Measurements from ENCODE around the gene GLB1L2. TPM values are rescaled to one million over a fixed set of nuclear protein-coding genes. Genes with fewer than 3 reads are reported as not detected.

The GLB1L2 gene
- total and polyA plus RNA-seq, 12 donors = 0.11 to 0.72 (median 0.30) TPM

GRCh38 chr11:134425413-134425812, 93.6 kb downstream of the GLB1L2 start:
- H3K27me3 ChIP-seq = peaks cover 0 to 66% (median 49%) of the 10 kb centered on the region in 7 donors
- WGBS, 2 donors = 63 to 66% methylated on average over 2 of the region's 2 CpGs

More at GRCh38 chr11:134425413-134425812, 93.6 kb downstream of the GLB1L2 start:
- intact Hi-C loops (cut with DNase I) = no loop called here
- Histone ChIP-seq H3K36me3 (no peaks in the 10 kb centered on the region), H3K27ac (no peak overlapping the region), H3K4me1 (no peaks in the 10 kb centered on the region), H3K9me3 (no peaks in the 10 kb centered on the region), H3K4me3 (no peak overlapping the region)
- ATAC-seq (no peak), DNase-seq (no peak)
- no peak for TF ChIP-seq CTCF (IDR thresholded peaks at IDR 0.05)

Other genes starting within 250 kb of the GLB1L2 start
- gene NCAPD3, start 108.0 kb upstream of the GLB1L2 start, total RNA-seq = 10 to 100 TPM in 8 of 10 donors, 1 to 10 TPM in 2; 7.2 to 16.7 (median 11.4) TPM
- gene NCAPD3, start 108.0 kb upstream of the GLB1L2 start, polyA plus RNA-seq = 1 to 10 TPM; 4.2 to 4.6 TPM
- gene VPS26B, start 107.3 kb upstream of the GLB1L2 start, total RNA-seq = 10 to 100 TPM; 30.7 to 49.6 (median 35.3) TPM
- gene VPS26B, start 107.3 kb upstream of the GLB1L2 start, polyA plus RNA-seq = 10 to 100 TPM; 19.9 to 24.6 TPM
- 10 to 100 TPM; 32.2 to 47.5 (median 41.5) TPM for gene THYN1, start 78.6 kb upstream of the GLB1L2 start, total RNA-seq
- 10 to 100 TPM; 48.8 to 49.5 TPM for gene THYN1, start 78.6 kb upstream of the GLB1L2 start, polyA plus RNA-seq
- gene ACAD8, start 78.4 kb upstream of the GLB1L2 start, total RNA-seq = 10 to 100 TPM; 26.6 to 52.2 (median 42.5) TPM
- 10 to 100 TPM; 21.6 to 29.4 TPM for gene ACAD8, start 78.4 kb upstream of the GLB1L2 start, polyA plus RNA-seq
- not detected for gene GLB1L3, start 55.6 kb upstream of the GLB1L2 start, total RNA-seq
- not detected for gene GLB1L3, start 55.6 kb upstream of the GLB1L2 start, polyA plus RNA-seq
- under 1 TPM in 4 of 10 donors, not detected in 6; 0.05 to 0.60 (median 0.18) TPM for gene B3GAT1, start 80.3 kb downstream of the GLB1L2 start, total RNA-seq
- gene B3GAT1, start 80.3 kb downstream of the GLB1L2 start, polyA plus RNA-seq = under 1 TPM; 0.04 to 0.07 TPM

All from heart right ventricle (tissue), 16 donors.